KMS-11 (cell line): Measurements from ENCODE around the gene TNFRSF11A.

Experiments
- H2AFZ ChIP-seq: fragments of 200-600 bp; sonication (generic); 2 replicates; pipeline ENCODE4 v1.6.1; 2016; ENCODE audit warnings: antibody characterized with exemption, mixed run types, low read depth
- H3K27ac ChIP-seq: fragments of 200-600 bp; sonication (generic); 2 replicates; pipeline ENCODE4 v1.6.1; 2016; ENCODE audit warnings: mild to moderate bottlenecking, mixed run types
- H3K27me3 ChIP-seq: fragments of 200-600 bp; sonication (generic); 2 replicates; pipeline ENCODE4 v1.6.1; 2017; ENCODE audit warnings: mild to moderate bottlenecking, low read depth, mixed run types, moderate library complexity; ENCODE audit not compliant: insufficient read depth
- H3K36me3 ChIP-seq: fragments of 200-600 bp; sonication (generic); 2 replicates; pipeline ENCODE4 v1.6.1; 2017; ENCODE audit warnings: mild to moderate bottlenecking, mixed run types; ENCODE audit not compliant: insufficient read depth
- H3K4me1 ChIP-seq: fragments of 200-600 bp; sonication (generic); 2 replicates; pipeline ENCODE4 v1.6.1; 2016; ENCODE audit warnings: mild to moderate bottlenecking, low read depth, mixed run types; ENCODE audit not compliant: poor library complexity, severe bottlenecking
- H3K4me2 ChIP-seq: fragments of 200-600 bp; sonication (generic); 2 replicates; pipeline ENCODE4 v1.7.0; 2016; ENCODE audit warnings: mild to moderate bottlenecking, mixed run types
- H3K4me3 ChIP-seq: fragments of 200-600 bp; sonication (generic); IDR thresholded peaks from 2 replicates; pipeline ENCODE4 v1.6.1; 2017; ENCODE audit warnings: low read depth, low read length, mixed read lengths; ENCODE audit not compliant: insufficient read depth
- H3K79me2 ChIP-seq: fragments of 200-600 bp; sonication (generic); 2 replicates; pipeline ENCODE4 v1.6.1; 2016; ENCODE audit warnings: low read depth, mixed run types; ENCODE audit not compliant: insufficient read depth
- H3K9ac ChIP-seq: fragments of 200-600 bp; sonication (generic); 2 replicates; pipeline ENCODE4 v1.6.1; 2016; ENCODE audit warnings: mild to moderate bottlenecking, mixed run types
- H4K20me1 ChIP-seq: fragments of 200-600 bp; sonication (generic); 2 replicates; pipeline ENCODE4 v1.6.1; 2016; ENCODE audit warnings: mild to moderate bottlenecking, mixed run types; ENCODE audit not compliant: insufficient read depth
- TF ChIP-seq, protein P1 (sequence below): fragments of 200-600 bp; sonication (generic); conservative IDR thresholded peaks from 2 replicates; pipeline ENCODE4 v1.6.1; 2017; ENCODE audit warnings: low read depth, mild to moderate bottlenecking, antibody characterized with exemption, low read length, moderate library complexity, mixed read lengths

The TNFRSF11A gene

DNA sequence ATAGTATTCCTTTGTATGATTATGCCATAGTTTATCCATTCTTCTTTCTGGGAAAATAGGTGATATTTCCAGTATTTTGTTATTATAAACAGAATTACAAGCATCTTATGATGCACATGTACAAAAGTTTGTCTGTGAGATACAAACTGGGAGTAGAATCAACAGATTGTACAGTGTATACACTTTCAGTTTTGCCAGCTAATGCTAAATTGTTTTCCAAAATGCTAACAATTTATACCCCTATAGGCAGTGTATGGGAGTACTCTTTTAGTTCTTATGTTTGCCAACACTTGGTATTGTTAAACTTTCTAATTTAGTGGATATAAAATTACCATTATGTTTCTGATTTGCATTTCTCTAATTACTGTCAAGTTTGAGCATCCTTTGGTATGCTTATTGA is 31.0 kb upstream of the TNFRSF11A start:
- no peaks in the 10 kb centered on the region; the same call in 1 of the 2 replicates for H4K20me1 ChIP-seq
- H3K4me3 ChIP-seq = no peak overlapping the region
- no peak overlapping the region for H3K4me2 ChIP-seq
- no peak overlapping the region for H3K27ac ChIP-seq
- TF ChIP-seq, protein P1, sequence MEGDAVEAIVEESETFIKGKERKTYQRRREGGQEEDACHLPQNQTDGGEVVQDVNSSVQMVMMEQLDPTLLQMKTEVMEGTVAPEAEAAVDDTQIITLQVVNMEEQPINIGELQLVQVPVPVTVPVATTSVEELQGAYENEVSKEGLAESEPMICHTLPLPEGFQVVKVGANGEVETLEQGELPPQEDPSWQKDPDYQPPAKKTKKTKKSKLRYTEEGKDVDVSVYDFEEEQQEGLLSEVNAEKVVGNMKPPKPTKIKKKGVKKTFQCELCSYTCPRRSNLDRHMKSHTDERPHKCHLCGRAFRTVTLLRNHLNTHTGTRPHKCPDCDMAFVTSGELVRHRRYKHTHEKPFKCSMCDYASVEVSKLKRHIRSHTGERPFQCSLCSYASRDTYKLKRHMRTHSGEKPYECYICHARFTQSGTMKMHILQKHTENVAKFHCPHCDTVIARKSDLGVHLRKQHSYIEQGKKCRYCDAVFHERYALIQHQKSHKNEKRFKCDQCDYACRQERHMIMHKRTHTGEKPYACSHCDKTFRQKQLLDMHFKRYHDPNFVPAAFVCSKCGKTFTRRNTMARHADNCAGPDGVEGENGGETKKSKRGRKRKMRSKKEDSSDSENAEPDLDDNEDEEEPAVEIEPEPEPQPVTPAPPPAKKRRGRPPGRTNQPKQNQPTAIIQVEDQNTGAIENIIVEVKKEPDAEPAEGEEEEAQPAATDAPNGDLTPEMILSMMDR = no peak; the same call in 1 of the 2 replicates
- H3K4me1 ChIP-seq = no peaks in the 10 kb centered on the region
- H2AFZ ChIP-seq = no peak overlapping the region
- H3K79me2 ChIP-seq = no peaks in the 10 kb centered on the region
- H3K36me3 ChIP-seq = 0 out of 2 replicates have a peak, but pooled peaks cover 3% of the 10 kb centered on the region
- H3K27me3 ChIP-seq = no peaks in the 10 kb centered on the region
- H3K9ac ChIP-seq = no peak overlapping the region

DNA sequence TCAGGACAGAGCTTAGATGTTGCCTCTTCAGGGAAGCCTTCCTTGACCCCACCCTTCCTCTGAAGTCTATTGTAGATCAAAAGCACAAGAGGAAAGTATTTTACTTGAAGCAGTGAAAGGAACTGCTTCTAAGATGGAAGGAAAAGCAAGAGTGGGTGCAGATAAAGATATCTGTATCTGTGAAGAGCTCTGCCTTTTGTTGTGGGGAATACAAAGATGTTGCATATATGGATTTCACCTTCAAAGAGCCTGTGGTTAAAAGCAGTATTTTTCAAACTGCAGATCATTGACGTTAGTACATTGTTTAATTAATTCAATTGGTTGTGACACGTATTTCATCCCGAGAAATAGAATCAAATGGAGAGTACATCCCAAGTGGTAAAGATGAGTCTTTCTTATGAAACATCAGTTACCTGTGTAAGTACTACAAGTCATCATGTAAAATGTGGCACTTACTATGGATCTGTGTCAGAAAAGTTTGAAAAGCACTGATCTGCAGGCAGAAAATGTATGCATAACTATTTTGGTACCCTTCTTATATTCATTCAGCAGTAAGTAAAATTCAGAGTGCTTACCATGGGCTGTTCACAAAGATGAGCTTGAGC is 24.6 kb upstream of the TNFRSF11A start:
- Histone ChIP-seq H3K4me1 (no peaks in the 10 kb centered on the region), H3K9ac (no peak overlapping the region), H3K79me2 (no peaks in the 10 kb centered on the region), H3K4me2 (no peak overlapping the region), H3K36me3 (0 out of 2 replicates have a peak, but pooled peaks cover 7% of the 10 kb centered on the region), H3K4me3 (no peak overlapping the region), H4K20me1 (no peaks in the 10 kb centered on the region; the same call in 1 of the 2 replicates), H3K27ac (no peak overlapping the region), H2AFZ (no peak overlapping the region), H3K27me3 (no peaks in the 10 kb centered on the region)
- TF ChIP-seq, protein P1 = no peak

DNA sequence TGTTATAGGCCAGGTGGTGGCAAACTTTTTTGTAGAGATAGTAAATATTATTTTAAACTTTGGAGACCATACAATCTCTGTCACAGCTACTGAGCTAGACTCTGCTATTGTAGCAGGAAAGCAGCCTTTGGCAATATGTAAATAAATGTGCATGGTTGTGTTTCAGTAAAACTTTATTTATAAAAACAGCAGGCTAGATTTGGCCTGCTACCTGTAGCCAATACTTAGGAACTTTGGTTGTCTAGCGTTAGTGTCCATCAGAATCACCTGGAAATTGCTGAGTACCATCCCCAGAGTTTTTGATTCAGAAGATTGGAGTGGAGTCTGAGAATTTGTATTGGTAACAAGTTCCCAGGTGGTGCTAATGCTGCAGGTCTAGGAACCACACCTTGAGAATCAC is 23.8 kb upstream of the TNFRSF11A start:
- Histone ChIP-seq H2AFZ (no peak overlapping the region), H3K79me2 (no peaks in the 10 kb centered on the region), H3K36me3 (0 out of 2 replicates have a peak, but pooled peaks cover 7% of the 10 kb centered on the region), H3K9ac (no peak overlapping the region), H4K20me1 (no peaks in the 10 kb centered on the region; the same call in 1 of the 2 replicates), H3K4me3 (no peak overlapping the region), H3K4me2 (no peak overlapping the region), H3K27me3 (no peaks in the 10 kb centered on the region), H3K4me1 (no peaks in the 10 kb centered on the region), H3K27ac (no peak overlapping the region)
- TF ChIP-seq, protein P1 = no peak

DNA sequence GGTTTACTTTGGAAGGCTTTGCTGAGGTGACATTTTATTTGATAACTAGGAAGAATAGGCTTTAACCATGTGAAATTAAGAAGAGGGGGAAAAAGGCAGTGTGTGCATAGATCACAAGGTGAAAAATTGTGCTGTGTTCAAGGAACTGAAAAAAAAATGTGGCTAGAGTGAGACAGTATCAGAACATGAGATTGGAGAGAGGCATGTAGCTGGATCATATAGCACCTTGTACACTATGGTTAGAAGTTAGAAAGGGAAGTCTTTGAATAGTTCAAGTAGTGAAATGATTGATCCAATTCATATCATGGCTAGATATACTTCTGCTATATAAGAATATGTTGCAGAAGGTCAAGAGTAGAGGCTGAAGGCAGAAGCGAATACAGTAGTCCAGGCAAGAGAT is 12.3 kb upstream of the TNFRSF11A start:
- Histone ChIP-seq H3K4me2 (no peak overlapping the region), H3K4me3 (no peak overlapping the region), H4K20me1 (no peaks in the 10 kb centered on the region), H3K36me3 (no peaks in the 10 kb centered on the region), H3K79me2 (no peaks in the 10 kb centered on the region), H2AFZ (no peak overlapping the region), H3K9ac (no peak overlapping the region), H3K27ac (no peak overlapping the region), H3K4me1 (no peaks in the 10 kb centered on the region), H3K27me3 (no peaks in the 10 kb centered on the region)
- TF ChIP-seq, protein P1 = no peak
